OCI-LY1 (cell line): ENCODE measurements around the gene MAPK9.

Source experiments
- H2AFZ ChIP-seq: fragments of 200-600 bp; sonication (generic), shearing (Covaris generic); 2 replicates; pipeline ENCODE4 v1.6.0; 2014; ENCODE audit warnings: antibody characterized with exemption, mild to moderate bottlenecking, low read length
- H3F3A ChIP-seq: fragments of 200-600 bp; sonication (generic), shearing (Covaris generic); 2 replicates; pipeline ENCODE4 v1.6.0; 2014; ENCODE audit warnings: mild to moderate bottlenecking, antibody characterized with exemption, low read length, moderate library complexity; ENCODE audit not compliant: insufficient read depth
- H3K27ac ChIP-seq: fragments of 200-600 bp; sonication (generic); 2 replicates; pipeline ENCODE4 v1.5.1; 2014; ENCODE audit warnings: low read length, mixed run types, mild to moderate bottlenecking, low read depth; ENCODE audit not compliant: poor library complexity, severe bottlenecking
- H3K27me3 ChIP-seq: fragments of 200-600 bp; sonication (generic); 2 replicates; pipeline ENCODE4 v1.6.0; 2014; ENCODE audit warnings: antibody characterized with exemption, mild to moderate bottlenecking, low read length, moderate library complexity; ENCODE audit not compliant: insufficient read depth
- H3K36me3 ChIP-seq: fragments of 200-600 bp; sonication (generic); 2 replicates; pipeline ENCODE4 v1.6.1; 2014; ENCODE audit warnings: mild to moderate bottlenecking, antibody characterized with exemption, low read length, moderate library complexity, mixed read lengths; ENCODE audit not compliant: insufficient read depth
- H3K4me1 ChIP-seq: fragments of 200-600 bp; sonication (generic); 2 replicates; pipeline ENCODE4 v1.5.1; 2014; ENCODE audit warnings: mild to moderate bottlenecking, low read length, moderate library complexity; ENCODE audit not compliant: insufficient read depth, severe bottlenecking
- H3K4me2 ChIP-seq: fragments of 200-600 bp; sonication (generic), shearing (Covaris generic); 2 replicates; pipeline ENCODE4 v1.6.1; 2014; ENCODE audit warnings: low read length
- H3K4me3 ChIP-seq: fragments of 200-600 bp; sonication (generic); 2 replicates; pipeline ENCODE4 v1.5.1; 2014; ENCODE audit warnings: low read length, low read depth, mild to moderate bottlenecking, mixed read lengths; ENCODE audit not compliant: poor library complexity, severe bottlenecking
- H3K79me2 ChIP-seq: fragments of 200-600 bp; shearing (Covaris generic); 2 replicates; pipeline ENCODE4 v1.6.1; 2016; ENCODE audit warnings: mixed run types, low read length, mixed read lengths; ENCODE audit not compliant: insufficient read depth
- H3K9ac ChIP-seq: fragments of 200-600 bp; sonication (generic), shearing (Covaris generic); 2 replicates; pipeline ENCODE4 v1.6.1; 2014; ENCODE audit warnings: mild to moderate bottlenecking, low read length, mixed read lengths
- H3K9me2 ChIP-seq: fragments of 200-600 bp; sonication (generic), shearing (Covaris generic); 2 replicates; pipeline ENCODE4 v1.6.1; 2014; ENCODE audit warnings: low read depth, mild to moderate bottlenecking, low read length, mixed read lengths
- H3K9me3 ChIP-seq: fragments of 200-600 bp; shearing (Covaris generic); 2 replicates; pipeline ENCODE4 v1.6.1; 2014; ENCODE audit warnings: low read length, mixed read lengths
- H4K20me1 ChIP-seq: fragments of 200-600 bp; sonication (generic), shearing (Covaris generic); 2 replicates; pipeline ENCODE4 v1.6.0; 2016; ENCODE audit warnings: mild to moderate bottlenecking, low read length; ENCODE audit not compliant: insufficient read depth
- EZH2 ChIP-seq: fragments of 200-600 bp; sonication (generic), shearing (Covaris generic); IDR thresholded peaks from 2 replicates; pipeline ENCODE4 v1.8.0; 2017; ENCODE audit warnings: borderline replicate concordance, mixed run types, mild to moderate bottlenecking, antibody characterized with exemption, low read length, moderate library complexity, mixed read lengths
- TF ChIP-seq, protein P1 (sequence below): fragments of 200-600 bp; sonication (generic), shearing (Covaris generic); IDR thresholded peaks from 2 replicates; pipeline ENCODE4 v1.5.1; 2017; ENCODE audit warnings: mild to moderate bottlenecking, antibody characterized with exemption, low read length, moderate library complexity, mixed read lengths

MAPK9 gene

DNA sequence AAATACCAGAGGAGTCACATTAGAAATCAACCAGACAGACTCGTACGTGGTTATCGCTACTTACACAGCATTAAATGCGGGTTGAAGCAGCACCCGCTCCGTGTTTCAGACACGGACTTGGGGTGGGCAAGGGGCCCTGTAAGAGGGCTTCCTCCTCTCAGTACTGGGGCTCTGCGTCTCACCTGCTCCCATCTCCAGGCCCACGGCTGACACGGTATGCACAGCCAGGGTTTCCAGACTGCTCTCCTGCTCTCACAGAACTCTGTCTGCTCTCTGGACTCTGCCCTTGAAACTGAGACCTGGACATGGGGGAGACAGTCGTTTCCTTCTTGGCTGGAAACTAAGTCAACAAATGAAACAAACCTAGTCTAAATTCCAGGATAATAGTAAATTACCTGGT lies 58.2 kb downstream of the MAPK9 start:
- H3K27me3 ChIP-seq: no peaks in the 10 kb centered on the region
- no peaks in the 10 kb centered on the region for H3K9me3 ChIP-seq
- H3K9me2 ChIP-seq: no peaks in the 10 kb centered on the region
- H3K79me2 ChIP-seq: no peaks in the 10 kb centered on the region
- H3K4me3 ChIP-seq: no peak overlapping the region
- no peaks in the 10 kb centered on the region for H3F3A ChIP-seq
- no peak overlapping the region for H2AFZ ChIP-seq
- H4K20me1 ChIP-seq: no peaks in the 10 kb centered on the region
- TF ChIP-seq EZH2: no peak
- TF ChIP-seq, protein P1, sequence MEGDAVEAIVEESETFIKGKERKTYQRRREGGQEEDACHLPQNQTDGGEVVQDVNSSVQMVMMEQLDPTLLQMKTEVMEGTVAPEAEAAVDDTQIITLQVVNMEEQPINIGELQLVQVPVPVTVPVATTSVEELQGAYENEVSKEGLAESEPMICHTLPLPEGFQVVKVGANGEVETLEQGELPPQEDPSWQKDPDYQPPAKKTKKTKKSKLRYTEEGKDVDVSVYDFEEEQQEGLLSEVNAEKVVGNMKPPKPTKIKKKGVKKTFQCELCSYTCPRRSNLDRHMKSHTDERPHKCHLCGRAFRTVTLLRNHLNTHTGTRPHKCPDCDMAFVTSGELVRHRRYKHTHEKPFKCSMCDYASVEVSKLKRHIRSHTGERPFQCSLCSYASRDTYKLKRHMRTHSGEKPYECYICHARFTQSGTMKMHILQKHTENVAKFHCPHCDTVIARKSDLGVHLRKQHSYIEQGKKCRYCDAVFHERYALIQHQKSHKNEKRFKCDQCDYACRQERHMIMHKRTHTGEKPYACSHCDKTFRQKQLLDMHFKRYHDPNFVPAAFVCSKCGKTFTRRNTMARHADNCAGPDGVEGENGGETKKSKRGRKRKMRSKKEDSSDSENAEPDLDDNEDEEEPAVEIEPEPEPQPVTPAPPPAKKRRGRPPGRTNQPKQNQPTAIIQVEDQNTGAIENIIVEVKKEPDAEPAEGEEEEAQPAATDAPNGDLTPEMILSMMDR: no peak
- no peaks in the 10 kb centered on the region for H3K4me1 ChIP-seq
- H3K9ac ChIP-seq: no peak overlapping the region
- H3K27ac ChIP-seq: no peak overlapping the region
- peaks cover 55% of the 10 kb centered on the region for H3K36me3 ChIP-seq
- H3K4me2 ChIP-seq: no peak overlapping the region

DNA sequence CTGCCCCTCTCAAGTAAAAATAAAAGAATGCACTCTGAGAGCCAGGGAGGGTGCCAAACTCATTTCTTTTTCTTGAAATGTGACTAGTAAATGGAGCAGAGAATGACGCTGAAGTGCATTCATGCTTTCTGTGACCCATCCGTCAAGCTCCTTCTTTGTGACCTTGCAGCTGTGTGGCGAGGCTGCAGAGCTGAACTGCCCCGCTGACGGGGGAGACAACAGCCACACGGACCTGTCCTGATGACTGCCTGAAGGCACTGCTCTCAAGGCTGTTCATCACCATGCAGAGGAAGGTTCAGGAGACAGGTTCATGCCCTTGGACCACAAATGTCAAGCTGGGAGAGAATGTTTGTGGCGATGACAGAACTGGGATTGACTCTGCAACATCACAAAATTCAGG lies 61.9 kb downstream of the MAPK9 start:
- no peak overlapping the region for H3K27ac ChIP-seq
- no peak overlapping the region for H3K4me3 ChIP-seq
- no peaks in the 10 kb centered on the region for H3K27me3 ChIP-seq
- H2AFZ ChIP-seq: no peak overlapping the region
- TF ChIP-seq, protein P1: no peak
- no peak for TF ChIP-seq EZH2
- no peaks in the 10 kb centered on the region for H4K20me1 ChIP-seq
- no peaks in the 10 kb centered on the region for H3F3A ChIP-seq
- H3K9me3 ChIP-seq: no peaks in the 10 kb centered on the region
- no peak overlapping the region for H3K9ac ChIP-seq
- no peaks in the 10 kb centered on the region for H3K4me1 ChIP-seq
- H3K79me2 ChIP-seq: no peaks in the 10 kb centered on the region
- H3K4me2 ChIP-seq: no peak overlapping the region
- no peaks in the 10 kb centered on the region for H3K9me2 ChIP-seq
- peaks cover 22% of the 10 kb centered on the region for H3K36me3 ChIP-seq

DNA sequence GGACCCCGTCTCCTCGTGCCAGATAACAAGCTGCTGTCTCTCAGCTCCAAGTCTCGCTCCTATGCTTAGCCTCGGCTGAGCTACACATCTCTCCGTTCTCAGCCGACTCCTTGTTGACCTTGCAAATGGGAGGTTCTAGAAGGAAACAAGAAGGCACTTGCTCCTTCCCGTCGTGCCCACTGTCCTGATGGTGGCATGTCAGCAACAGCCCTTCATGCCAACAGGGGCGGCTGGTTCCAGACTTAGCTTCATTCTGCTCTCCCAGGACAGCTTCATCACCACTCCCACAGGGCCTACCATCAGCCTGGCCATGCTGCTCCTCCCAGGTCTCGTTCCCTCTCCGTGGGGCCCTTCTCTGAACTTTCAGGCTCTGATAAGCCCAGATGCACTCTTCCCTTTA lies 69.8 kb downstream of the MAPK9 start:
- Histone ChIP-seq H3K27ac (no peak overlapping the region), H3K4me2 (no peak overlapping the region), H3K27me3 (no peaks in the 10 kb centered on the region), H3K4me1 (no peaks in the 10 kb centered on the region), H3K4me3 (no peak overlapping the region), H3F3A (no peaks in the 10 kb centered on the region), H3K9me2 (no peaks in the 10 kb centered on the region), H2AFZ (no peak overlapping the region), H4K20me1 (no peaks in the 10 kb centered on the region), H3K79me2 (no peaks in the 10 kb centered on the region), H3K9me3 (0 out of 2 replicates have a peak, but pooled peaks cover 5% of the 10 kb centered on the region), H3K36me3 (no peaks in the 10 kb centered on the region), H3K9ac (no peak overlapping the region)
- TF ChIP-seq, protein P1: no peak
- no peak for TF ChIP-seq EZH2
